GM12878 (cell line): ENCODE measurements around the gene OR1B1. TPM values are rescaled to one million over a fixed set of nuclear protein-coding genes. Genes with fewer than 3 reads are reported as not detected.

ENCODE experiments used
- ATAC-seq: fragments of 200-7000 bp; cut with Tn5 transposase; 3 replicates; pipeline ENCODE4 v1.9.1; 2020; ENCODE audit warnings: mild to moderate bottlenecking, moderate library complexity
- BruUV-seq: library from RNA; stranded (reverse); fragments of 400-500 nt; replicated peaks from 2 replicates; lab custom pipeline; 2021; lab: Mats Ljungman, UMichigan
- CTCF ChIA-PET: fragments of 300-600 bp; sonication (Branson Sonifier 250); formaldehyde crosslinking; extraction: SDS; loops from one replicate; lab custom pipeline; 2021; ENCODE audit warnings: inconsistent platforms; lab: Yijun Ruan, JAX
- POLR2A ChIA-PET: fragments of 350-600 bp; formaldehyde crosslinking; extraction: SDS; loops from one replicate; lab custom pipeline; 2021; ENCODE audit warnings: inconsistent platforms; lab: Charles Lee
- RAD21 ChIA-PET: fragments of 300-600 bp; sonication (Branson Sonifier 250); formaldehyde crosslinking; loops from one replicate; lab custom pipeline; 2023; ENCODE audit warnings: antibody characterized with exemption; ENCODE audit not compliant: unreplicated experiment; lab: Charles Lee
- SMC1A ChIA-PET: fragments of 300-600 bp; sonication (Branson Sonifier 250); formaldehyde crosslinking; loops from one replicate; lab custom pipeline; 2023; ENCODE audit not compliant: unreplicated experiment, uncharacterized antibody; lab: Charles Lee
- DNase-seq: peaks from one replicate; pipeline ENCODE4 v3.0.0-alpha.2; 2011; ENCODE audit warnings: low read depth, low spot score
- FAIRE-seq: peaks from 3 replicates; lab custom pipeline; 2011; peaks lifted over from hg19 to GRCh38; lab: Jason Lieb, UNC
- H2AFZ ChIP-seq: 2 replicates; pipeline ENCODE4 v1.6.0; 2011; ENCODE audit warnings: low read depth, low read length, control low read depth; ENCODE audit not compliant: control insufficient read depth
- H3K27ac ChIP-seq: 2 replicates; pipeline ENCODE4 v1.5.1; 2011; ENCODE audit warnings: control low read depth; ENCODE audit not compliant: control insufficient read depth, insufficient read depth
- H3K27me3 ChIP-seq, 2 experiments: replicated peaks in 1 of 2; 2 replicates each; pipeline versions ENCODE4 v1.6.0 to v1.6.1; 2011; ENCODE audit warnings: low read length in 1 of 2; ENCODE audit not compliant: control insufficient read depth in 2 of 2, insufficient read depth in 2 of 2
- H3K36me3 ChIP-seq, 2 experiments: 2 replicates each; pipeline ENCODE4 v1.5.1; 2011; ENCODE audit warnings: low read length in 1 of 2; ENCODE audit not compliant: control insufficient read depth in 2 of 2, insufficient read depth in 2 of 2
- H3K4me1 ChIP-seq: 2 replicates; pipeline ENCODE4 v1.6.1; 2011; ENCODE audit warnings: mild to moderate bottlenecking, low read length, moderate library complexity, mixed read lengths; ENCODE audit not compliant: control insufficient read depth, insufficient read depth
- H3K4me2 ChIP-seq: 2 replicates; pipeline ENCODE4 v1.6.0; 2011; ENCODE audit warnings: control low read depth; ENCODE audit not compliant: control insufficient read depth, insufficient read depth
- H3K4me3 ChIP-seq: fragments of 200-600 bp; sonication (generic); 2 replicates; pipeline ENCODE4 v1.5.1; 2016
- H3K79me2 ChIP-seq: 2 replicates; pipeline ENCODE4 v1.6.0; 2011; ENCODE audit warnings: low read length; ENCODE audit not compliant: control insufficient read depth, insufficient read depth
- H3K9ac ChIP-seq: 2 replicates; pipeline ENCODE4 v1.8.0; 2011; ENCODE audit warnings: low read length, control low read depth, mixed read lengths; ENCODE audit not compliant: control insufficient read depth, insufficient read depth
- H3K9me3 ChIP-seq: replicated peaks from 3 replicates; pipeline ENCODE4 v1.5.1; 2011; ENCODE audit warnings: mild to moderate bottlenecking, low read length; ENCODE audit not compliant: control insufficient read depth, insufficient read depth
- H4K20me1 ChIP-seq: 2 replicates; pipeline ENCODE4 v1.6.0; 2011; ENCODE audit not compliant: control insufficient read depth, insufficient read depth
- BHLHE40 ChIP-seq, 2 experiments: fragments of 450-650 bp in 1 of 2; IDR thresholded peaks; 2 replicates each; pipeline ENCODE4 v1.6.1; 2011 to 2017; ENCODE audit warnings: low read depth in 2 of 2, borderline replicate concordance in 1 of 2, improper control_type of control experiment in 1 of 2, low read length in 1 of 2, mild to moderate bottlenecking in 1 of 2
- HDAC6 ChIP-seq: fragments of 200-600 bp; sonication (generic); IDR thresholded peaks from one replicate; pipeline ENCODE4 v1.8.0; 2017; ENCODE audit warnings: antibody characterized with exemption; ENCODE audit not compliant: unreplicated experiment
- IRF3 ChIP-seq: fragments of 450-650 bp; IDR thresholded peaks from 2 replicates; pipeline ENCODE4 v1.6.1; 2014; ENCODE audit warnings: mild to moderate bottlenecking
- MEF2A ChIP-seq: IDR thresholded peaks from 2 replicates; pipeline ENCODE4 v1.6.1; 2011; ENCODE audit warnings: low read depth, mild to moderate bottlenecking, low read length, moderate library complexity; ENCODE audit not compliant: insufficient read depth
- MTA3 ChIP-seq: IDR thresholded peaks from 2 replicates; pipeline ENCODE4 v1.6.1; 2012; ENCODE audit warnings: low read length, inconsistent platforms, borderline replicate concordance
- NBN ChIP-seq: fragments of 450-650 bp; IDR thresholded peaks from 2 replicates; pipeline ENCODE4 v1.6.1; 2016
- NFYB ChIP-seq: IDR thresholded peaks from 2 replicates; pipeline ENCODE4 v1.6.1; 2011; ENCODE audit warnings: low read depth, mild to moderate bottlenecking, low read length, improper control_type of control experiment, moderate library complexity; ENCODE audit not compliant: insufficient read depth
- NR2C2 ChIP-seq: IDR thresholded peaks from 2 replicates; pipeline ENCODE4 v1.6.1; 2011; ENCODE audit warnings: borderline replicate concordance, low read depth; ENCODE audit not compliant: control insufficient read depth, insufficient read length
- RUNX3 ChIP-seq: IDR thresholded peaks from 2 replicates; pipeline ENCODE4 v1.6.1; 2012; ENCODE audit warnings: low read length, inconsistent platforms
- SIX5 ChIP-seq: IDR thresholded peaks from 2 replicates; pipeline ENCODE4 v1.6.1; 2011; ENCODE audit warnings: mild to moderate bottlenecking, low read depth, low read length, moderate library complexity; ENCODE audit not compliant: severe bottlenecking
- WRNIP1 ChIP-seq: IDR thresholded peaks from 2 replicates; pipeline ENCODE4 v1.6.1; 2011; ENCODE audit warnings: low read depth, low read length, improper control_type of control experiment, borderline replicate concordance
- ZNF622 ChIP-seq: fragments of 450-650 bp; IDR thresholded peaks from 2 replicates; pipeline ENCODE4 v1.6.1; 2017; ENCODE audit warnings: mild to moderate bottlenecking, inconsistent platforms
- WGBS: methylation state at CpG from one replicate; pipeline ENCODE4 v1.1.6; 2016; ENCODE audit warnings: low lambda C conversion rate; ENCODE audit not compliant: insufficient replicate concordance, insufficient coverage; ENCODE audit errors: missing lambda C conversion rate; 5-methylcytosine and 5-hydroxymethylcytosine counted together
- in situ Hi-C: fragments of 300-500 bp; cut with MboI; formaldehyde crosslinking; loops from 9 replicates; pipeline ENCODE4 v1.14.3; 2018; ENCODE audit warnings: mixed read lengths
- intact Hi-C: fragments of 100-400 bp; cut with micrococcal nuclease; formaldehyde crosslinking; loops from one replicate; pipeline ENCODE4 v1.14.2; 2022; ENCODE audit not compliant: unreplicated experiment
- polyA plus RNA-seq, 11 experiments: library from polyadenylated mRNA; depleted of rRNA in 4 of 11; unstranded in 6 of 11; stranded (reverse) in 5 of 11; fragments of >200 nt; fragmentation: Nextera tagmentation in 4 of 11; fragmentation: Illumina TruSeq in 1 of 11; extraction: Ambion mirVana in 4 of 11; extraction: Trizol in 1 of 11; gene quantifications; 1 replicate in 1 of 11; 2 replicates in 10 of 11; pipeline versions ENCODE4 v1.2.1 to v1.2.3, GENCODE V29; 2011 to 2016; ENCODE audit warnings: inconsistent platforms in 2 of 11, missing spikeins in 2 of 11, low read depth in 1 of 11
- total RNA-seq, 4 experiments: library from RNA; depleted of rRNA in 3 of 4; stranded (reverse); fragments of >200 nt in 3 of 4; fragmentation: Illumina TruSeq in 1 of 4; extraction: Trizol in 1 of 4; gene quantifications; 2 replicates each; pipeline versions ENCODE4 v1.2.1 to v1.2.3, GENCODE V29; 2013 to 2021
- TF ChIP-seq, protein P1 (sequence below): fragments of 450-650 bp; formaldehyde crosslinking; IDR thresholded peaks from 2 replicates; pipeline ENCODE4 v1.4.0; 2020; ENCODE audit warnings: mild to moderate bottlenecking, moderate library complexity
- TF ChIP-seq, protein P2 (sequence below): IDR thresholded peaks from 2 replicates; pipeline ENCODE4 v1.6.1; 2012; ENCODE audit warnings: improper control_type of control experiment, low read depth, low read length; ENCODE audit not compliant: insufficient replicate concordance

The OR1B1 gene
- total and polyA plus RNA-seq, 10 of the 15 experiments (the other 5 are each of a cell fraction or from before 2014, with no cell fraction given), result not detected

DNA sequence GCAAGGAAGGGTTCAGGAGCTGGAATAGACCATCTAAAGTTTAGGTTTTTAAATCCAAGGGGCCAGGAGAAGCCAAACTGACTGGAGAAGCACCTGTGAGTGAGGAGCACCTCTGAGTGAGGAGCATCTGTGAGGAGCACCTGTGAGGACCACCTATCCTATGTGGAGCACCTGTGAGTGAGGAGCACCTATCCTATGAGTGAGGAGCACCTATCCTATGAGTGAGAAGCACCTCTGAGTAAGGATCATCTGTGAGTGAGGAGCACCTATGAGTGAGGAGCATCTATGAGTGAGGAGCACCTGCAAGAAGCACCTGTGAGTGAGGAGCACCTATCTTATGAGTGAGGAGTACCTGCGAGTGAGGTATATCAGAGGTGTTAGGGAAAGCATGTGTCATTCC, 50.8 kb downstream of the OR1B1 start:
- POLR2A ChIA-PET, result no interaction called here
- CTCF ChIA-PET, result no interaction called here
- BruUV-seq, result no TSS peak

More for the DNA sequence above, 50.8 kb downstream of the OR1B1 start:
- Histone ChIP-seq H3K27me3 (no peaks in the 10 kb centered on the region; a peak in 1 of 4 replicates), H3K27ac (no peak overlapping the region), H3K9ac (no peak overlapping the region), H3K4me2 (no peak overlapping the region), H2AFZ (no peak overlapping the region), H3K4me3 (no peak overlapping the region), H3K79me2 (no peaks in the 10 kb centered on the region)
- RAD21 ChIA-PET, result no interaction called here
- in situ Hi-C loops, result no loop called here
- TF ChIP-seq HDAC6 (no peak), SIX5 (no peak), MEF2A (no peak), NBN (no peak), NFYB (no peak), ZNF622 (no peak), WRNIP1 (no peak), RUNX3 (no peak), IRF3 (no peak), BHLHE40 (IDR thresholded peaks at IDR 0.05; ENCODE audit: borderline replicate concordance in 1 of 2, low read depth in 2 of 2, low read length in 1 of 2) (no peak), NR2C2 (no peak), MTA3 (no peak)
- TF ChIP-seq, protein P1, sequence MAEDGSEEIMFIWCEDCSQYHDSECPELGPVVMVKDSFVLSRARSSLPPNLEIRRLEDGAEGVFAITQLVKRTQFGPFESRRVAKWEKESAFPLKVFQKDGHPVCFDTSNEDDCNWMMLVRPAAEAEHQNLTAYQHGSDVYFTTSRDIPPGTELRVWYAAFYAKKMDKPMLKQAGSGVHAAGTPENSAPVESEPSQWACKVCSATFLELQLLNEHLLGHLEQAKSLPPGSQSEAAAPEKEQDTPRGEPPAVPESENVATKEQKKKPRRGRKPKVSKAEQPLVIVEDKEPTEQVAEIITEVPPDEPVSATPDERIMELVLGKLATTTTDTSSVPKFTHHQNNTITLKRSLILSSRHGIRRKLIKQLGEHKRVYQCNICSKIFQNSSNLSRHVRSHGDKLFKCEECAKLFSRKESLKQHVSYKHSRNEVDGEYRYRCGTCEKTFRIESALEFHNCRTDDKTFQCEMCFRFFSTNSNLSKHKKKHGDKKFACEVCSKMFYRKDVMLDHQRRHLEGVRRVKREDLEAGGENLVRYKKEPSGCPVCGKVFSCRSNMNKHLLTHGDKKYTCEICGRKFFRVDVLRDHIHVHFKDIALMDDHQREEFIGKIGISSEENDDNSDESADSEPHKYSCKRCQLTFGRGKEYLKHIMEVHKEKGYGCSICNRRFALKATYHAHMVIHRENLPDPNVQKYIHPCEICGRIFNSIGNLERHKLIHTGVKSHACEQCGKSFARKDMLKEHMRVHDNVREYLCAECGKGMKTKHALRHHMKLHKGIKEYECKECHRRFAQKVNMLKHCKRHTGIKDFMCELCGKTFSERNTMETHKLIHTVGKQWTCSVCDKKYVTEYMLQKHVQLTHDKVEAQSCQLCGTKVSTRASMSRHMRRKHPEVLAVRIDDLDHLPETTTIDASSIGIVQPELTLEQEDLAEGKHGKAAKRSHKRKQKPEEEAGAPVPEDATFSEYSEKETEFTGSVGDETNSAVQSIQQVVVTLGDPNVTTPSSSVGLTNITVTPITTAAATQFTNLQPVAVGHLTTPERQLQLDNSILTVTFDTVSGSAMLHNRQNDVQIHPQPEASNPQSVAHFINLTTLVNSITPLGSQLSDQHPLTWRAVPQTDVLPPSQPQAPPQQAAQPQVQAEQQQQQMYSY (CRISPR knock-in tag), result no peak
- TF ChIP-seq, protein P2, sequence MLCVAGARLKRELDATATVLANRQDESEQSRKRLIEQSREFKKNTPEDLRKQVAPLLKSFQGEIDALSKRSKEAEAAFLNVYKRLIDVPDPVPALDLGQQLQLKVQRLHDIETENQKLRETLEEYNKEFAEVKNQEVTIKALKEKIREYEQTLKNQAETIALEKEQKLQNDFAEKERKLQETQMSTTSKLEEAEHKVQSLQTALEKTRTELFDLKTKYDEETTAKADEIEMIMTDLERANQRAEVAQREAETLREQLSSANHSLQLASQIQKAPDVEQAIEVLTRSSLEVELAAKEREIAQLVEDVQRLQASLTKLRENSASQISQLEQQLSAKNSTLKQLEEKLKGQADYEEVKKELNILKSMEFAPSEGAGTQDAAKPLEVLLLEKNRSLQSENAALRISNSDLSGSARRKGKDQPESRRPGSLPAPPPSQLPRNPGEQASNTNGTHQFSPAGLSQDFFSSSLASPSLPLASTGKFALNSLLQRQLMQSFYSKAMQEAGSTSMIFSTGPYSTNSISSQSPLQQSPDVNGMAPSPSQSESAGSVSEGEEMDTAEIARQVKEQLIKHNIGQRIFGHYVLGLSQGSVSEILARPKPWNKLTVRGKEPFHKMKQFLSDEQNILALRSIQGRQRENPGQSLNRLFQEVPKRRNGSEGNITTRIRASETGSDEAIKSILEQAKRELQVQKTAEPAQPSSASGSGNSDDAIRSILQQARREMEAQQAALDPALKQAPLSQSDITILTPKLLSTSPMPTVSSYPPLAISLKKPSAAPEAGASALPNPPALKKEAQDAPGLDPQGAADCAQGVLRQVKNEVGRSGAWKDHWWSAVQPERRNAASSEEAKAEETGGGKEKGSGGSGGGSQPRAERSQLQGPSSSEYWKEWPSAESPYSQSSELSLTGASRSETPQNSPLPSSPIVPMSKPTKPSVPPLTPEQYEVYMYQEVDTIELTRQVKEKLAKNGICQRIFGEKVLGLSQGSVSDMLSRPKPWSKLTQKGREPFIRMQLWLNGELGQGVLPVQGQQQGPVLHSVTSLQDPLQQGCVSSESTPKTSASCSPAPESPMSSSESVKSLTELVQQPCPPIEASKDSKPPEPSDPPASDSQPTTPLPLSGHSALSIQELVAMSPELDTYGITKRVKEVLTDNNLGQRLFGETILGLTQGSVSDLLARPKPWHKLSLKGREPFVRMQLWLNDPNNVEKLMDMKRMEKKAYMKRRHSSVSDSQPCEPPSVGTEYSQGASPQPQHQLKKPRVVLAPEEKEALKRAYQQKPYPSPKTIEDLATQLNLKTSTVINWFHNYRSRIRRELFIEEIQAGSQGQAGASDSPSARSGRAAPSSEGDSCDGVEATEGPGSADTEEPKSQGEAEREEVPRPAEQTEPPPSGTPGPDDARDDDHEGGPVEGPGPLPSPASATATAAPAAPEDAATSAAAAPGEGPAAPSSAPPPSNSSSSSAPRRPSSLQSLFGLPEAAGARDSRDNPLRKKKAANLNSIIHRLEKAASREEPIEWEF, result no peak
- TF ChIP-seq, all 136 proteins: peak for 0
- no peaks in the 10 kb centered on the region for H4K20me1 ChIP-seq
- no peak for ATAC-seq
- SMC1A ChIA-PET, result no interaction called here
- no peaks in the 10 kb centered on the region for H3K36me3 ChIP-seq
- H3K9me3 ChIP-seq, result no peaks in the 10 kb centered on the region
- WGBS, result 0% methylated on average over 1 of the region's 1 CpG
- no peak for DNase-seq
- intact Hi-C loops, result no loop called here
- H3K4me1 ChIP-seq, result no peaks in the 10 kb centered on the region
- no peak for FAIRE-seq
